ENCODE results near the gene ATP8A2.
A peak's percentile ranks its signal among the peaks of the same experiment; 100 is the strongest.

The ATP8A2 gene

DNA sequence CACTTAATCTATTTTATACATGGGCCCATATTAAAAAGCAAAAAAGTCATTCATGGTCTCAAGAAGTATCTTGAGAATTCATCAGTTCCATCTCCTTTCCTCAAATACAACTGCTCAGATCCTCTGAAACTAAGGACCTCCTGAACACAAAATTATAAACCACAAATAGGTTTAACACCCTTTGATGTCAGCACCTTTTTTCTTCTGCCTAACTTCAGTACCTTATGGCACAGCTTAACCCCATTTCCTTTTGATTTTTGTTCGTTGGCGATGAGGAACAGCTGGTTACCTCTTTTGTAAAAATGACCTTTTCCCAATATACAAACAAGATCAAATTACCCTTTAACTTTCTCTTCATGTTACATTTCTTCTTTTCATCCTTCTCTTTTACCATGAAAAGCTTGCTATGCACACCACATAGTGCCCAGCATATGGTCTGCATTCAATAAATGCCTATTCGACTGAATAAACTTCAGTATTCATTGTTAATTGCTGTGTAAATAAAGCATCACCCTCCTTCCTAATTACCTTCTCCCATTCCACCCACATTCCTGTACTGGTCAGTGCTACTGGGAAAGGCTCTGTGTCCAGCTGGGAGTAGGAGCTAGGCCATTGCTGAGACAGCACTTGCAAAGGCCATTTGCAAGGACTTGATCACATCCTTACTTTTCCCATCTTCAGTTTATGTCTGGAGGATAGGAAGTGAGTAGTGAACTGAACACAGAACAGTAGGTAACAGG lies 362.1 kb downstream of the ATP8A2 start:
- DNase-seq, result no peak

DNA sequence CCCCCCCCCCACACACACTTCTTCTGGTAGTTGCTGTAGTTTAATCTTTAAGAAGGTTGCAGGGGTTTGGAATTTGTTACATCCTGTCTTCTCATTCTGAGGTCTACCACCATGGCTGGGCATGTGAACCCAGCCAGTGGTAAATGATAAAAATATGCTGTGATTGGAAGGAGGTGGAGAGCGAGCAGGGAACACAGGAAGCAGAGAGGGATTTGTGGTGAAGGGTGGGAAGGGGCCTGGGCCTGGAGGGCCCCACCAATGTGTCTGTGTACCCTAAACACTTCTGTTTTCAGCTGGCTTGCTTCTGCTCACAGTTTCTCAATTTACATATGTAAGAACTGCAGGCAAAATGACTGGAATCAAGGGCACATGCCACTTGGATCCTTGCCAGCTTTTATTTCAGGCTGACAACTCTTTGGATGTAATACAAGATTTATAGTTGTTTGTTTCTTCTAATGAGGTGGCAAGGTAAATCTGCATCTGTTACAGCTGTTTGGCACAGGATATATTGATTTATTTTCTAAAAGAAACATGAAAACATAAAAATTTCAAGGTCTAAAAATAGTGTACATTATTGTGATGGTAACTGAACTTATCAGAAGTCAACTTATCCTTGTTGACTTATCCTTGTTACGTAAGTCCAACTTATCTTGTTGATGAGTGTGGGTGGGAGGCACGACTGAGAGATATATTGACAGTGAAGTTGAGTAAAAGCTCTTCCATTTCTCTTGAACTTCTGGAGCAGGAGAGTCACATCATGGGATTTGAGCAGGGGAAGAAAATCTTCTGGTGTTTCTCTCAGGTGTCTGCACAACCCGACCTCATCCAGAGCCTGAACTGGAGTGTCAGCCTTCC lies 366.8 kb downstream of the ATP8A2 start:
- peak in 3 of 6 experiments; percentile 0 to 6 (median 1) for DNase-seq

GRCh38 chr13:25739376-25739775 lies 367.6 kb downstream of the ATP8A2 start:
- DNase-seq, result no peak

DNA sequence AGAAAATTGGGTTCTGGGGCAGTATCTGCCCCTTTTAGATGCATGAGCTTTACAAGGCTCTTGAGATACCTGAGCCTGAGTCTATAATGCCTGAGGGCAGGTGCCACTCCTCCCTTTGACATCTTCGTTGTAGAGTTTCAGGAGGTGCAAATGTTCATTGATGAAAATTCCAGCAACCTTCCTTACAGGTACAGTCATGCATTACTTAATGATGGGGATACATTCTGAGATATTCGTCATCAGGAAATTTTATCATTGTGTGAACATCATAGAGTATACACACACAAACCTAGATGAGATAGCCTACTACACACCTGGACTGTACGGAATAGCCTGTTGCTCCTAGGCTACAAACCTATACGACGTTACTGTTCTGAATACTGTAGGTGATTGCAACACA lies 370.0 kb downstream of the ATP8A2 start:
- no peak for DNase-seq

GRCh38 chr13:25742220-25742619 lies 370.4 kb downstream of the ATP8A2 start:
- DNase-seq, result no peak

DNA sequence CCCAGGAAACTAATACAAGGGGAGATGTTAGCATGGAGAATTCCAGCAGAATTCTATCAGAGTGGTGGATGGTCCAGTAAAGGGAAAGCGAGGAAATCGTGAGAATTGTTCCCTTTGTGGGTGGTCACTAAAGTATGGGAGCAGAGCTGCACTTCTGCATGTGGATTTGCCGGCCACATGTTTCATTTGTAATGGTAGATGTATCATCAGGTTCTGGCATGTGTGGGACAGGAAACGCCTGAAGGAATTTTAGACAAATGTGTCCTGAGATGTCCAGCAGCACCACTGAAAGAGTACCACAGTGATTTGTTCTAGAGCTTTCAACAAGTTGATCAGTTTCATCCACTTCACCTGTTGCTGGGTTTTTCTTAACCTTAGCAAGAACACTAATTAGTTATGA lies 371.6 kb downstream of the ATP8A2 start:
- DNase-seq, result no peak

- no peak for DNase-seq
Observed at GRCh38 chr13:25744178-25744577, 372.4 kb downstream of the ATP8A2 start.

DNA sequence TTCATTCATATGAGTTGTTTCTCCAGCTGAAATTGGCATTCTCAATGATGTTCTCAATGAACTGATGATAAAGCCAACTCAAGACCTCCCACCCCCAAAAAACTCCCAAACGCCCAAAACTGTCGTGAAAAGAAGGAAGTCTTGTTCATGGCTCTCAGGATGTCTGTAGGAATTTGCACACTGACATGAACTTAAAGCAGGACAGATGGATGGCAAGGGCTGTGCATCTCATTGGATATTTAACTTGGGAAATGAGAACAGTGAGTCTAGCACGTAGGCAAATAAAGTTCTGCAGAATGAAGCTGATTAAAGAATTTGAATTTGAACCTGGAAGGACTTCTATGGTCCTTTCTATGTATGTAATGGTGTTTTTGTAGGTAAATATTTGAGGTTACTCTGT lies 374.4 kb downstream of the ATP8A2 start:
- DNase-seq, result no peak

DNA sequence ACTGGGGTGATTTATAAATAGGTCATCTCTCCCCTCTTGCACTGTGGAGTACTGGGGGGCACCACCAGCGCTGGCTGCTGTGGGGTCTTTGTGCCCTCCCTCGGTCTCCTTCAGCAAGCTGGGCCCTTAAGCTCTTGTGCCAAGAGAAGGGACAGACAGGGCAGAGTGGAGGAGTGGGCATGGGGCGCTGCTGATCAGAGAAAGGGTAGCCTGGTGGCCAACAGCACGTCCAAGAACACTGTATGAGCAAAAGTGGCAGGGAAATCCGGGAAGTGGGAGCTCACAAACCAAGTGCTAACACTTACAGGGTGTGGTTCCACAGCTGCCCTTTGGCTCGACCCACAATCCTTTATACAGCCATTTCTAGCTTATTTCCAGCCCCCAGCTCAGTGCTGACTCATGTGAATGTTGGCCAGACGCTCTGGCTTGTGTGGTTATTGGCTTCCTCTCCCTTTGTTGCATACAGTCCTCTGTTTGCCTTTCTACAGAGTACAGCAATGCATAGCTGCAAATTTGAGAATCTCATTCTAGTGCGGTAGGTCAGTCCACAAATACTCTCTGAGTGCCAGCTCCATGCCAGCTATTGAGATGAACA lies 381.3 kb downstream of the ATP8A2 start:
- no peak for DNase-seq

GRCh38 chr13:25753976-25754375 lies 382.2 kb downstream of the ATP8A2 start:
- DNase-seq, result no peak

DNA sequence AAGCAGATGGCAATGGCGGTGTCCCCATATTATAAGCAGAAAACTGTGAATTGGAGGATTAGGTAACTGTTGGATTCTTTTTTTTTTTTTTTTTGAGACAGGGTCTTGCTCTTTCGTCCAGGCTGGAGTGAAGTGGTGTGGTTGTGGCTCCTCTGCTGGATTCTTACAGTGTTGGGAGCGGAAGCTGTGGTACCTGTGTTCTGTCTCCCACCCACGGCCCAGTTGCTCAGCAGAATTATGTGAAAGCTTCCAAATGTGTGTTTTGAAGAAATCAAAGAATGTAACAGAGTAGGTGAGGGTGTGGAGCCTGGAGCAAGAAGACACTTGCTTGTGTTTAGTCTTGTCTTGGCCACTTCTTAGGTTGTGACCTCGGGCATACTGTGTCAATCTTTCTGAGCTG lies 384.5 kb downstream of the ATP8A2 start:
- DNase-seq, result no peak

GRCh38 chr13:25756912-25757311 lies 385.1 kb downstream of the ATP8A2 start:
- no peak for DNase-seq

DNA sequence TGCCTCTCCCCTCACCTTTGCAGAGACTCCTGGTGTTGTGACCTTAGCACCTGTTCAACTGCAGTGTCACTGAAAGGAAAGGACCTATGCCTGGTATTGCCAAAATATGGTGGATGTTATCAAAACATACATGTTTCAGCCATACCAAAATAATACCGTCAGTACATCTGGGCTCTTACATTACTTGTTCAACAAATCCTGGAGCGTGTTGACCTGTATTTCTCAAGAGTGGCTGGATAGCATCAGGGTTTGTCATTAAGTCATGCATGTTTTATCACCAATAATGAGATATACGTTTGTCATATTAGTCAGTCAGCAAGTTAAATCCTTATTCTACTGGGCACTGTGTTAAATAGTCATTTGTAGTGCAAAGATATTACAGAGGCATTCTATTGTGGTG lies 389.3 kb downstream of the ATP8A2 start:
- no peak for DNase-seq

- DNase-seq, result no peak
Observed at GRCh38 chr13:25762281-25762680, 390.5 kb downstream of the ATP8A2 start.

- no peak for DNase-seq
Observed at GRCh38 chr13:25762795-25763377, 391.1 kb downstream of the ATP8A2 start.

DNA sequence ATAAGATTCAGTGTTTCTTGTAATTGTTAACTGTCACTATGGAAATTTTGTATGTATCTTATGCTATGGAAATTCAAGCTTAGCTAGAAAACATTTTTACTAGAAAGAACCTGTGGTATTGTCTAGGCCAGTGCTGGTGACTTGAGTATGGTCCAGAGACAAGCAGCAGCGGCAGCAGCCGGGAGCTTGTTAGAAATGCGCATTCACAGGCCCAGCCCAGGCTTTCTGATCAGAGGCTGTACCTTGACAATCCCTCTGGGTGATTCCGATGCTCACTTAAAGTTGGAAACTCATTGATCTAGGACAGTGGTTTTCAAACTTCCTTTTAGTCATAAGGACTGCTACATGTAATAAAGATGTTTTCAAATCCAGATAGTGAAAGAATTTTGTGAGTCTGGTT lies 392.6 kb downstream of the ATP8A2 start:
- no peak for DNase-seq

- DNase-seq, result no peak
Observed at GRCh38 chr13:25765266-25765665, 393.5 kb downstream of the ATP8A2 start.

DNA sequence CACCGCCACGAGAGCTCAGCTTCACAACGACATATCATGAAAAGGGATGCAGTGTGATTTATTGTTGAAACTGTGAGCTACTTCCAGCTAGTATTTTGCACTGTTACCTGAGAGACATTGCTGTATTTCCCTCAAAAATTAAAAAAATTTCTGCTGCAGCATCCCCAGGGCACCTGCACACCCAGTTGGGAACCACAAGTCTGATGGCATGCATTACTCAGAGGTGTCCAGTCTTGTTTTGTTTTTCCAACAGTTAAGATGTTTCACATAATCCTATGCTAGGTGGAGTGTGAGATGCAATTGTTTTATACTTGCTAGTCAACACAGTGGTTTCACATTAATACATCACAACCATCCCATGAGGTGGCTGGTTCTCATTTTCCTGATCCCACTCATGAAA lies 394.8 kb downstream of the ATP8A2 start:
- no peak for DNase-seq

DNA sequence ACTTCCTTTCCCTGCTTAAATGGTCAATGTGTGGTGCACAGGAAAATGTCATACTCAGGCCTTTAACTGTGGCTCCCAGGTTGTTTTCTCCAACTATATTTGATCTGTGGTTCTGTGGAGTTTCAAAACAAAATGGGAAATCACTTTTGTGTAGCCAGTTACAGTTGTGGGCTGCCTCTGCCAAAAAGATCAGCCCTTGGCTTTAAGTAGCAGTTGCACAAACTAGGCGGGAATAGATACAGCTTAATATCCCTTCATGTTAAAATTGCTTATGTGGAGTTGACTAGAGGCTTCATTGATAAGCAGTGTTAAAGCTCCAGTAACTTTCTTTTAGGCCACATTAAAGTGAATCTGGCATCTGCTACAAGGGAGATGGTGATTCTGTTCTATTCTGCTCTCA lies 395.2 kb downstream of the ATP8A2 start:
- no peak for DNase-seq

DNA sequence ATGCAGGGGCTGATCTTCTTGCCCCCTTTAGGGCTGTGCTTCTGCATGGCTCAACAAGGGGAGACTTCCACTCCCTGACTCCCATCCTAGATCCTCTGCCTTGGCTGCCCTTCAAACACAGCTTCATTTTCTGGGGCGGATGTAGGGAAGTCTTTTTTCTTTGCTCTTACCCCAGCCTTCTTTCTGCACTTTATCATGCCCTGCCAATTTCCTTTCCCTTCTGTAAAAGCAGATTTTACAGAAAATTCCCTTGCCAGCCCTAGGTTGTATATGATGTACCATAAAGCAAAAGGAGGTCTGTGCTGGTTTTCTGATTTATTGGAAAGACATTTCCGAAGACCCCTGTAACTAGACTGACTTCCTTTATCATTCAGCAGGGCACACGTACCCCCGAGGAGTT lies 396.6 kb downstream of the ATP8A2 start:
- DNase-seq, result no peak

DNA sequence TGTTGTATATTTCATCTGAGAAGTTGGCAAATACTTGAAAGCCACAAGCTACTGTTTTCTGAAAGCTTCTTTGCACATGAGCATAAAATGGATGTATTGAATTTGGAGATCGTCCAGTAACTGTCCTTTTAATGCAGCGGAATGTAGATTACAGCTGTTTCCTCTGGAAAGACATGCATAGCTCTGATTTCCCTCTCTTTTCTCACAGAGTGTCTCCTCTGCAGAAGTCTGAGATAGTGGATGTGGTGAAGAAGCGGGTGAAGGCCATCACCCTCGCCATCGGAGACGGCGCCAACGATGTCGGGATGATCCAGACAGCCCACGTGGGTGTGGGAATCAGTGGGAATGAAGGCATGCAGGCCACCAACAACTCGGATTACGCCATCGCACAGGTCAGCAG lies 397.1 kb downstream of the ATP8A2 start:
- DNase-seq, result no peak

DNA sequence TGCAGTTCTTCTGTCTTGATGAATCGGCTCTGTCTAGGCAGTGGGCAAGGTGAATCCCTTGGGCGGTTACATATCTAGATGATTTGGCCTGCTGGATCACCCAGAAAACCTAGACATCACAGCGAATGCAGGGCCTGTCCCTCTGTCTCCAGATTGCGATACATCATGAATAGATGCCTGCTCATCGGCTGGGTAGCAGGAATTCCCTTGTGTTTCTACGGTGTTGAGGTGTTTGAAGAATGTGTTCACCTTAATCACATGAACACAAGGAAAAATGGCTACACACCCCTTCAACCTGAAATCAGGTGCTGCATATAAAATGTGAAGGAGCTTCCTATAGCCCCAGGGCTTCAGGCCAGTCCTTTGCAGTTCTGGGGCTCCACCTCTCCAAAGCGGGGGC lies 398.8 kb downstream of the ATP8A2 start:
- no peak for DNase-seq

GRCh38 chr13:25771202-25771601 lies 399.4 kb downstream of the ATP8A2 start:
- DNase-seq, result peak in 1 of 6 experiments; percentile 1
